GM23248 (cell line): ENCODE data around the gene OR52B4.
"Not testable (repeated sequence)": the region's sequence is repeated elsewhere in the genome, so short reads cannot be mapped to it uniquely, and the experiment has no call there.

Experiments
- EZH2 ChIP-seq: fragments of 200-600 bp; sonication (generic); IDR thresholded peaks from 2 replicates; pipeline ENCODE4 v1.6.1; 2018; ENCODE audit warnings: antibody characterized with exemption, mild to moderate bottlenecking; ENCODE audit not compliant: insufficient read depth, poor library complexity, severe bottlenecking
- EZH2phosphoT487 ChIP-seq: fragments of 200-600 bp; sonication (generic); IDR thresholded peaks from 2 replicates; pipeline ENCODE4 v1.6.1; 2018; ENCODE audit warnings: antibody characterized with exemption, moderate library complexity, mild to moderate bottlenecking, low read depth; ENCODE audit not compliant: insufficient read depth

- not testable (repeated sequence) for TF ChIP-seq EZH2, EZH2phosphoT487
These were observed 22.8 kb downstream of the OR52B4 start for GRCh38 chr11:4345366-4345765.
